ENCODE measurements around the gene NME7. TPM values are rescaled to one million over a fixed set of nuclear protein-coding genes. Genes with fewer than 3 reads are reported as not detected.

The NME7 gene
- total RNA-seq, 1 donor from 2014 or later = 23.6 TPM

DNA sequence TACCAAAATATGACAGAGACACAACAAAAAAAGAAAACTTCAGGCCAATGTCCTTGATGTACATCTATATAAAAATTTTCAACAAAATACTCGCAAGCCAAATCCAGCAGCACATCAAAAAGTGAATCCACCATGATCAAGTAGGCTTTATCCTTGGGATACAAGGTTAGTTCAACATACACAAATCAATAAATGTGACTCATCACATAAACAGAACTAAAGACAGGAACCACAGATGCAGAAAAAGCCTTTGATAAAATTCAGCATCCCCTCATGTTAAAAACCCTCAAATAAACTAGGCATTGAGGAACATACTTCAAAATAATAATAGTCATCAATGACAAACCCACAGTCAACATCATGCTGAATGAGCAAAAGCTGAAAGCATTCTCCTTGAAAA, 101.5 kb downstream of the NME7 start:
- no peak overlapping the region for H3K27ac ChIP-seq

DNA sequence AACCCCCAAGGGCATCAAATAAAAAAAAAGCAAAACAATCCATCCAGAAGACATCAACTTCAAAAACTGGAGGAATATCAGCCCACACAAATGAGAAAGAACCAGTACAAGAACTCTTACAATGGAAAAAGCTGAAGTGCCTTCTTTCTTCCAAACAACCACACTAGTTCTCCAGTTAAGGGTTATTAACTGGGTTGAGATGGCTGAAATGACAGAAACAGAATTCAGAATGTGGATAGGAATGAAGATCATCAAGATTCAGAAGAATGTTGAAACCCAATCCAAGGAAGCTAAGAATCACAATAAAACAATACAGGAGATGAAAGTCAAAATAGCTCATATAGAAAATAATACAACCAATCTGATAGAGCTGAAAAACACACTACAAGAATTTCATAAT, 104.5 kb downstream of the NME7 start:
- Histone ChIP-seq H3K27me3 (no peaks in the 10 kb centered on the region), H3K4me1 (no peaks in the 10 kb centered on the region), H3K4me3 (no peak overlapping the region), H3K9me3 (no peaks in the 10 kb centered on the region), H3K27ac (no peak overlapping the region), H3K36me3 (no peaks in the 10 kb centered on the region)
- no peak for TF ChIP-seq POLR2A (IDR thresholded peaks at IDR 0.05)
- no peak for TF ChIP-seq POLR2AphosphoS5 (IDR thresholded peaks at IDR 0.05; ENCODE audit: insufficient read depth in 1 of 2, low read depth in 1 of 2)
- TF ChIP-seq, protein P1, sequence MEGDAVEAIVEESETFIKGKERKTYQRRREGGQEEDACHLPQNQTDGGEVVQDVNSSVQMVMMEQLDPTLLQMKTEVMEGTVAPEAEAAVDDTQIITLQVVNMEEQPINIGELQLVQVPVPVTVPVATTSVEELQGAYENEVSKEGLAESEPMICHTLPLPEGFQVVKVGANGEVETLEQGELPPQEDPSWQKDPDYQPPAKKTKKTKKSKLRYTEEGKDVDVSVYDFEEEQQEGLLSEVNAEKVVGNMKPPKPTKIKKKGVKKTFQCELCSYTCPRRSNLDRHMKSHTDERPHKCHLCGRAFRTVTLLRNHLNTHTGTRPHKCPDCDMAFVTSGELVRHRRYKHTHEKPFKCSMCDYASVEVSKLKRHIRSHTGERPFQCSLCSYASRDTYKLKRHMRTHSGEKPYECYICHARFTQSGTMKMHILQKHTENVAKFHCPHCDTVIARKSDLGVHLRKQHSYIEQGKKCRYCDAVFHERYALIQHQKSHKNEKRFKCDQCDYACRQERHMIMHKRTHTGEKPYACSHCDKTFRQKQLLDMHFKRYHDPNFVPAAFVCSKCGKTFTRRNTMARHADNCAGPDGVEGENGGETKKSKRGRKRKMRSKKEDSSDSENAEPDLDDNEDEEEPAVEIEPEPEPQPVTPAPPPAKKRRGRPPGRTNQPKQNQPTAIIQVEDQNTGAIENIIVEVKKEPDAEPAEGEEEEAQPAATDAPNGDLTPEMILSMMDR (IDR thresholded peaks at IDR 0.05) = no peak
- DNase-seq (ENCODE audit: extremely low spot score in 2 of 2) = no peak
- intact Hi-C loops (cut with DNase I) = no loop called here

More for the DNA sequence above, 101.5 kb downstream of the NME7 start:
- Histone ChIP-seq H3K36me3 (no peaks in the 10 kb centered on the region), H3K27me3 (no peaks in the 10 kb centered on the region), H3K9me3 (no peaks in the 10 kb centered on the region), H3K4me1 (no peaks in the 10 kb centered on the region), H3K4me3 (no peak overlapping the region)
- intact Hi-C loops (cut with DNase I) = no loop called here
- no peak for DNase-seq (ENCODE audit: extremely low spot score in 2 of 2)
- no peak for TF ChIP-seq POLR2AphosphoS5 (IDR thresholded peaks at IDR 0.05; ENCODE audit: insufficient read depth in 1 of 2, low read depth in 1 of 2)
- TF ChIP-seq POLR2A (IDR thresholded peaks at IDR 0.05) = no peak
- TF ChIP-seq, protein P1 (IDR thresholded peaks at IDR 0.05) = no peak

DNA sequence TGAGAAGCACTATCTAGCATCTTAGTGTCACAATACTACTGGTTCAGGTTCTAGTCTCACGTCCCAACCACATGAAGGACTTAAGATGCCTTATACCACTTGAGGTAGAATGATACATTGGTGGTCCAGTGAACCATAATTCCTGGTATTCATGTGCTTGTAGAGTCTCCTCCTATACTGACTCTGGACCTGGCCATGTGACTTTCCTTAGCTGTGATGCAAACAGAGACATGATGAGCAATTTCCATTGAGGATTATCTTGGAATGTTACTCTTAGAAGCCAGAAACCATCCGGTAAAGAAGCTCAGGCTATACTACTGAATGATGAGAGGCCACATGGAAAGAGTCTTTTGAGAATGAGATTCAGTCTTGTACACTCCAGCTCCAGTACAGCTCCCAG, 105.7 kb downstream of the NME7 start:
- Histone ChIP-seq H3K27ac (no peak overlapping the region), H3K9me3 (peaks cover 4% of the 10 kb centered on the region), H3K4me3 (no peak overlapping the region), H3K27me3 (no peaks in the 10 kb centered on the region), H3K4me1 (no peaks in the 10 kb centered on the region), H3K36me3 (no peaks in the 10 kb centered on the region)
- intact Hi-C loops (cut with DNase I) = no loop called here
- no peak for DNase-seq (ENCODE audit: extremely low spot score in 2 of 2)
- TF ChIP-seq, protein P1 (IDR thresholded peaks at IDR 0.05) = no peak
- no peak for TF ChIP-seq POLR2A (IDR thresholded peaks at IDR 0.05)
- no peak for TF ChIP-seq POLR2AphosphoS5 (IDR thresholded peaks at IDR 0.05; ENCODE audit: insufficient read depth in 1 of 2, low read depth in 1 of 2)

DNA sequence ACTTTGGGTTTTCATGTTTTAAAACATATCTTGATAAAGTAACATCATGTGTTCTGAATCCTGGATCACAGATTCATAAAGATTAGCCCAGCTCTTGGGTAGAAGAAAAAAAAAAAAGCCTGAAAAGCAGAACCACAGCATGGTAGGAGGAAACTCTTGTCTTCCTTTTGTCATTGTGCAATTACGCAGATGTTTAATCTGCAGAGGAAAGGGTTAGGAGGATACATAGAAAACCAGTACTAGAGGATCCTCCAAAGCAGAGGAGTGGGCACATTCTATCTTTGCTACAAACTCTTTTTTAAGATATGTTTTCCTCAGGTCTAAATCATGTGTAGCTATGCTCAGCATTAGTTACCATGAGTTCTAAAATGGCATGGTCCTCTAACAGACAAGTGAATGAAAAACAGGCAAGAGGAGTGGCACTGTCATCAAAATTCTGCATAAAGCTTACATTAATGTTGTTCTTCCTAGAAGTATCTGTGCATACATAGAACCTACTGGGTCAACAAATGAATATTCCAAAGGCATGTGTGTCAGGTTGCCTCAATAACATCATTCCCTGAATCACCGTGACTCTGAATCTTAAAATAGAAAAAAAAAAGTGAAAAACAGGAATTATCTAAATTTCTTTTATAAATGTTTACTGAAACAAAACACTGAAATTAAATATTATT, 107.0 kb downstream of the NME7 start:
- H3K4me1 ChIP-seq = no peaks in the 10 kb centered on the region
- TF ChIP-seq, protein P1 (IDR thresholded peaks at IDR 0.05) = no peak
- TF ChIP-seq POLR2A (IDR thresholded peaks at IDR 0.05) (no peak), POLR2AphosphoS5 (IDR thresholded peaks at IDR 0.05; ENCODE audit: insufficient read depth in 1 of 2, low read depth in 1 of 2) (no peak)
- intact Hi-C loops (cut with DNase I) = no loop called here
- no peak for DNase-seq (ENCODE audit: extremely low spot score in 2 of 2)
- no peak overlapping the region for H3K27ac ChIP-seq
- H3K27me3 ChIP-seq = no peaks in the 10 kb centered on the region
- peaks cover 4% of the 10 kb centered on the region for H3K9me3 ChIP-seq
- no peaks in the 10 kb centered on the region for H3K36me3 ChIP-seq
- H3K4me3 ChIP-seq = no peak overlapping the region

DNA sequence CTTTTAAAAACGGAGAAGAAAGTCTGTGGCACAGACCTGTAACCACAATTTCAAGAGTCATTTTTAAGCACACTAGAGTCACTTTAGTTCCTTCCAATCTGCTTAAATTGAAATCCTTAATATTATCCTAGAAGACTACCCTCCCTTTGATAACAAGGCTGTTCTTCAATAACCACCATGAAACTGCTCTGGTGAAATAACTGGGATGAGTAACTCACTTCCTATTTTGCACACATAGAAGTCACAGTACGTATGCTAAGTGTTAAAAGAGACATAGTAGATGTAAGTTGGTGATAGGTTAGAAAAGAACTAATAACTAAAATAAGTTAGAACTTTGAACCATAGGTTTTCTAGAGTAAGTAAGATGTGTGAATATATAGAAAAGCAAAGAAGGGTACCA, 107.8 kb downstream of the NME7 start:
- no peak for DNase-seq (ENCODE audit: extremely low spot score in 2 of 2)
- TF ChIP-seq POLR2AphosphoS5 (IDR thresholded peaks at IDR 0.05; ENCODE audit: insufficient read depth in 1 of 2, low read depth in 1 of 2) (no peak), POLR2A (IDR thresholded peaks at IDR 0.05) (no peak)
- TF ChIP-seq, protein P1 (IDR thresholded peaks at IDR 0.05) = no peak
- no peaks in the 10 kb centered on the region for H3K4me1 ChIP-seq
- no peaks in the 10 kb centered on the region for H3K27me3 ChIP-seq
- peaks cover 4% of the 10 kb centered on the region for H3K9me3 ChIP-seq
- no peak overlapping the region for H3K27ac ChIP-seq
- H3K4me3 ChIP-seq = no peak overlapping the region
- no peaks in the 10 kb centered on the region for H3K36me3 ChIP-seq
- intact Hi-C loops (cut with DNase I) = no loop called here

Data from vagina (tissue), 2 donors.